BE2C (cell line): ENCODE data around the gene SH3TC2.
A peak's percentile ranks its signal among the peaks of the same experiment; 100 is the strongest.

Experiments
- DNase-seq: peaks from one replicate; pipeline ENCODE4 v3.0.0-alpha.2; 2020
- H3K27me3 ChIP-seq: fragments of 250-450 bp; sonication (Bioruptor Pico); 2 replicates; pipeline ENCODE4 v1.5.1; 2020; ENCODE audit warnings: mild to moderate bottlenecking
- H3K36me3 ChIP-seq: fragments of 250-450 bp; sonication (Bioruptor Pico); 2 replicates; pipeline ENCODE4 v1.5.1; 2020; ENCODE audit warnings: mild to moderate bottlenecking
- H3K4me1 ChIP-seq: fragments of 250-450 bp; sonication (Bioruptor Pico); 2 replicates; pipeline ENCODE4 v1.5.1; 2020
- H3K4me3 ChIP-seq: 2 replicates; pipeline ENCODE4 v1.5.1; 2011; ENCODE audit warnings: low read depth, low read length
- H3K9me3 ChIP-seq: fragments of 250-450 bp; sonication (Bioruptor Pico); 2 replicates; pipeline ENCODE4 v1.5.1; 2020
- CTCF ChIP-seq: IDR thresholded peaks from 2 replicates; pipeline ENCODE4 v1.5.1; 2012; ENCODE audit warnings: mild to moderate bottlenecking, low read depth, low read length

SH3TC2 gene

GRCh38 chr5:149069711-149070110 is 6.8 kb upstream of the SH3TC2 start:
- H3K36me3 ChIP-seq, result no peaks in the 10 kb centered on the region
- peaks cover 4% of the 10 kb centered on the region; the same call in 1 of the 2 replicates for H3K9me3 ChIP-seq
- DNase-seq, result no peak
- H3K27me3 ChIP-seq, result no peaks in the 10 kb centered on the region
- H3K4me3 ChIP-seq, result no peak overlapping the region
- no peak for TF ChIP-seq CTCF
- H3K4me1 ChIP-seq, result peaks cover 12% of the 10 kb centered on the region; the same call in 1 of the 2 replicates

- no peak for DNase-seq
- no peak for TF ChIP-seq CTCF
- H3K4me1 ChIP-seq, result peaks cover 36% of the 10 kb centered on the region
Measured at GRCh38 chr5:149063896-149064478, 1.1 kb upstream of the SH3TC2 start.

GRCh38 chr5:149062371-149063016 is 368 bp downstream of the SH3TC2 start:
- H3K27me3 ChIP-seq, result no peaks in the 10 kb centered on the region
- TF ChIP-seq CTCF, result no peak
- H3K9me3 ChIP-seq, result peaks cover 1% of the 10 kb centered on the region; the same call in 1 of the 2 replicates
- H3K4me1 ChIP-seq, result peaks cover 31% of the 10 kb centered on the region
- DNase-seq, result no peak
- no peak overlapping the region; the same call in 1 of the 2 replicates for H3K4me3 ChIP-seq
- no peaks in the 10 kb centered on the region for H3K36me3 ChIP-seq

More at GRCh38 chr5:149063896-149064478, 1.1 kb upstream of the SH3TC2 start:
- Histone ChIP-seq H3K36me3 (no peaks in the 10 kb centered on the region), H3K9me3 (peaks cover 4% of the 10 kb centered on the region; the same call in 1 of the 2 replicates), H3K4me3 (no peak overlapping the region), H3K27me3 (no peaks in the 10 kb centered on the region)

- peaks cover 23% of the 10 kb centered on the region for H3K4me1 ChIP-seq
- no peak overlapping the region for H3K4me3 ChIP-seq
- H3K9me3 ChIP-seq, result no peaks in the 10 kb centered on the region
- TF ChIP-seq CTCF, result no peak
- H3K27me3 ChIP-seq, result no peaks in the 10 kb centered on the region
- no peak for DNase-seq
- H3K36me3 ChIP-seq, result no peaks in the 10 kb centered on the region
Measured at GRCh38 chr5:149061341-149061740, 1.5 kb downstream of the SH3TC2 start.

- Histone ChIP-seq H3K27me3 (no peaks in the 10 kb centered on the region), H3K9me3 (no peaks in the 10 kb centered on the region), H3K4me1 (peaks cover 23% of the 10 kb centered on the region), H3K4me3 (no peak overlapping the region), H3K36me3 (no peaks in the 10 kb centered on the region)
- DNase-seq, result peak; percentile 97
- TF ChIP-seq CTCF, result no peak
Measured at GRCh38 chr5:149060325-149060724, 2.5 kb downstream of the SH3TC2 start.

GRCh38 chr5:149056616-149057165 is 6.2 kb downstream of the SH3TC2 start:
- no peaks in the 10 kb centered on the region for H3K36me3 ChIP-seq
- no peak for TF ChIP-seq CTCF
- no peak overlapping the region for H3K4me3 ChIP-seq
- H3K27me3 ChIP-seq, result no peaks in the 10 kb centered on the region
- H3K9me3 ChIP-seq, result no peaks in the 10 kb centered on the region
- H3K4me1 ChIP-seq, result peaks cover 26% of the 10 kb centered on the region
- no peak for DNase-seq
